ENCODE measurements around the gene EXT2. TPM values are rescaled to one million over a fixed set of nuclear protein-coding genes. Genes with fewer than 3 reads are reported as not detected.

EXT2 gene
- total RNA-seq, 4 donors from 2014 or later: 47.8 to 80.4 (median 68.0) TPM

- TF ChIP-seq EP300 (IDR thresholded peaks at IDR 0.05) (no peak), CTCF (IDR thresholded peaks at IDR 0.05) (no peak), POLR2AphosphoS5 (IDR thresholded peaks at IDR 0.05) (no peak)
- intact Hi-C loops (cut with DNase I): no loop called here
- DNase-seq (ENCODE audit: extremely low spot score): no peak
- no peak overlapping the region for H3K27ac ChIP-seq (replicated peaks in 1 of 4)
- peaks cover 0 to 36% (median 3%) of the 10 kb centered on the region in 4 donors for H3K36me3 ChIP-seq
- no peak overlapping the region for H3K4me3 ChIP-seq
- no peaks in the 10 kb centered on the region for H3K27me3 ChIP-seq
- 74% methylated on average over 6 of the region's 6 CpGs for WGBS
- H3K9me3 ChIP-seq: no peaks in the 10 kb centered on the region
- H3K4me1 ChIP-seq: peaks cover 14 to 25% (median 19%) of the 10 kb centered on the region in 4 donors
Observed at GRCh38 chr11:44243595-44244343, 148.3 kb downstream of the EXT2 start.

- H3K27me3 ChIP-seq: no peaks in the 10 kb centered on the region
- 78% methylated on average over 8 of the region's 8 CpGs for WGBS
- H3K36me3 ChIP-seq: peaks cover 0 to 42% (median 7%) of the 10 kb centered on the region in 4 donors
- H3K27ac ChIP-seq (replicated peaks in 1 of 4): no peak overlapping the region
- TF ChIP-seq POLR2AphosphoS5 (IDR thresholded peaks at IDR 0.05) (no peak), CTCF (IDR thresholded peaks at IDR 0.05) (no peak), EP300 (IDR thresholded peaks at IDR 0.05) (no peak), POLR2A (IDR thresholded peaks at IDR 0.05; ENCODE audit: low read depth) (no peak)
- intact Hi-C loops (cut with DNase I): no loop called here
- DNase-seq (ENCODE audit: extremely low spot score): no peak
- peaks cover 14 to 25% (median 19%) of the 10 kb centered on the region in 4 donors for H3K4me1 ChIP-seq
- H3K9me3 ChIP-seq: no peaks in the 10 kb centered on the region
- no peak overlapping the region for H3K4me3 ChIP-seq
Observed at GRCh38 chr11:44244639-44245310, 149.3 kb downstream of the EXT2 start.

DNA sequence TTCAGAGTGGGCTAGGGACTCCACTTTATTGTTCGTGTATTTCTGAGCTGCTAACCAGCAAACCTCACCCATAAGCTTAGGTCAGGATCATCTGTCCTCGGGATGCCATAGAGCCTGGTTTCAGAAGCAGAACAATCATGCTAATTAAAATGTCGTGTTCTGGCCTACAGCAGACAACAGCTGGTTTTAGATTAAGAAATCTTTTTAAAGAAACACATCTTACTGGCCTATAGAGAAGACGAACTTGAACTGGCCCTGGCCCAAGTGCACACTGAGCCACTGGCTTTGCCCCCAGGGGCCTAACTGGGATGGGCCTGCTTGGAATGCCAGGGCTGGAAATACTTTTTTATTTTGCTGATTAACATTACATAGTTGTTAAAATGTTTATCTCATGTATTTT lies 151.2 kb downstream of the EXT2 start:
- Histone ChIP-seq H3K27ac (replicated peaks in 1 of 4) (no peak overlapping the region), H3K27me3 (no peaks in the 10 kb centered on the region), H3K4me1 (peaks cover 14 to 25% (median 19%) of the 10 kb centered on the region in 4 donors), H3K36me3 (peaks cover 0 to 42% (median 9%) of the 10 kb centered on the region in 4 donors), H3K4me3 (no peak overlapping the region), H3K9me3 (peaks cover 0 to 2% (median under 1%) of the 10 kb centered on the region in 4 donors)
- TF ChIP-seq POLR2A (IDR thresholded peaks at IDR 0.05; ENCODE audit: low read depth) (no peak), EP300 (IDR thresholded peaks at IDR 0.05) (no peak), CTCF (IDR thresholded peaks at IDR 0.05) (no peak), POLR2AphosphoS5 (IDR thresholded peaks at IDR 0.05) (no peak)
- DNase-seq (ENCODE audit: extremely low spot score): peak; percentile 90
- intact Hi-C loops (cut with DNase I): no loop called here
- 44% methylated on average over 4 of the region's 4 CpGs for WGBS

GRCh38 chr11:44247508-44247907 lies 152.0 kb downstream of the EXT2 start:
- H3K36me3 ChIP-seq: peaks cover 0 to 38% (median 11%) of the 10 kb centered on the region in 4 donors
- 84% methylated on average over 6 of the region's 6 CpGs for WGBS
- TF ChIP-seq EP300 (IDR thresholded peaks at IDR 0.05) (no peak), POLR2A (IDR thresholded peaks at IDR 0.05; ENCODE audit: low read depth) (no peak), CTCF (IDR thresholded peaks at IDR 0.05) (no peak), POLR2AphosphoS5 (IDR thresholded peaks at IDR 0.05) (no peak)
- H3K9me3 ChIP-seq: peaks cover 0 to 10% (median 4%) of the 10 kb centered on the region in 4 donors
- H3K4me3 ChIP-seq: no peak overlapping the region
- DNase-seq (ENCODE audit: extremely low spot score): no peak
- H3K4me1 ChIP-seq: peaks cover 14 to 21% (median 17%) of the 10 kb centered on the region in 4 donors
- no peak overlapping the region for H3K27ac ChIP-seq (replicated peaks in 1 of 4)
- H3K27me3 ChIP-seq: no peaks in the 10 kb centered on the region
- intact Hi-C loops (cut with DNase I): no loop called here
